CD14-positive monocyte (primary cell): ENCODE data around the gene SP110. TPM values are rescaled to one million over a fixed set of nuclear protein-coding genes. Genes with fewer than 3 reads are reported as not detected.

ENCODE experiments used
- DNase-seq, 3 donors: peaks; one replicate each; pipeline ENCODE4 v3.0.0-alpha.2; 2011 to 2022
- H2AFZ ChIP-seq: 2 replicates; pipeline ENCODE4 v1.6.0; 2012; ENCODE audit warnings: mild to moderate bottlenecking, low read depth, low read length, inconsistent platforms; ENCODE audit not compliant: insufficient read depth, poor library complexity, severe bottlenecking
- H3K27ac ChIP-seq, 2 donors: 1 replicate in 1 of 2; 2 replicates in 1 of 2; pipeline ENCODE4 v1.5.1; 2012 to 2013; ENCODE audit warnings: low read length in 2 of 2, control low read depth in 1 of 2, inconsistent platforms in 1 of 2, low read depth in 1 of 2, mild to moderate bottlenecking in 1 of 2
- H3K27me3 ChIP-seq, 2 donors: one replicate each; pipeline versions ENCODE4 v1.6.0 to v1.6.1; 2011 to 2013; ENCODE audit warnings: low read length in 2 of 2; ENCODE audit not compliant: control insufficient read depth in 2 of 2, insufficient read depth in 2 of 2
- H3K36me3 ChIP-seq, 2 donors: replicated peaks in 1 of 2; 1 replicate in 1 of 2; 2 replicates in 1 of 2; pipeline versions ENCODE4 v1.5.1 to v1.6.1; 2012 to 2013; ENCODE audit warnings: low read length in 2 of 2, control low read depth in 1 of 2, inconsistent platforms in 1 of 2, mild to moderate bottlenecking in 1 of 2; ENCODE audit not compliant: insufficient read depth in 2 of 2, control insufficient read depth in 1 of 2
- H3K4me1 ChIP-seq, 2 donors: 1 replicate in 1 of 2; 2 replicates in 1 of 2; pipeline versions ENCODE4 v1.5.1 to v1.6.1; 2012 to 2013; ENCODE audit warnings: low read length in 2 of 2, control low read depth in 1 of 2, inconsistent platforms in 1 of 2, mild to moderate bottlenecking in 1 of 2, moderate library complexity in 1 of 2; ENCODE audit not compliant: insufficient read depth in 2 of 2, control insufficient read depth in 1 of 2
- H3K4me2 ChIP-seq: replicated peaks from 2 replicates; pipeline ENCODE3; 2012; ENCODE audit warnings: low read length, moderate library complexity, mild to moderate bottlenecking; ENCODE audit not compliant: poor library complexity, severe bottlenecking; ENCODE audit errors: extremely low read depth
- H3K4me3 ChIP-seq, 3 experiments: fragments of 200-600 bp in 1 of 3; sonication (generic) in 1 of 3; replicated peaks in 1 of 3; 1 replicate in 2 of 3; 2 replicates in 1 of 3; pipeline ENCODE4 v1.5.1; 2011 to 2013; ENCODE audit warnings: low read length in 3 of 3, mild to moderate bottlenecking in 3 of 3, control low read depth in 2 of 3, low read depth in 2 of 3, inconsistent platforms in 1 of 3, moderate library complexity in 1 of 3
- H3K79me2 ChIP-seq: 2 replicates; pipeline ENCODE4 v1.6.0; 2012; ENCODE audit warnings: mild to moderate bottlenecking, control low read depth, inconsistent platforms, low read length, moderate library complexity; ENCODE audit not compliant: insufficient read depth
- H3K9ac ChIP-seq: 2 replicates; pipeline ENCODE4 v1.6.0; 2017; ENCODE audit warnings: low read length, mild to moderate bottlenecking; ENCODE audit not compliant: insufficient read depth, poor library complexity, severe bottlenecking
- H3K9me3 ChIP-seq, 2 donors: replicated peaks in 1 of 2; 1 replicate in 1 of 2; 2 replicates in 1 of 2; pipeline versions ENCODE4 v1.5.1 to v1.6.1; 2012 to 2013; ENCODE audit warnings: low read length in 2 of 2, control low read depth in 1 of 2; ENCODE audit not compliant: control insufficient read depth in 1 of 2, insufficient read depth in 1 of 2
- H4K20me1 ChIP-seq: 2 replicates; pipeline ENCODE4 v1.6.0; 2012; ENCODE audit warnings: mild to moderate bottlenecking, low read length, control low read depth, moderate library complexity; ENCODE audit not compliant: insufficient read depth
- H3K27ac Mint-ChIP-seq, 7 donors: one replicate each; pipeline ENCODE4 v1.8.0; 2020; ENCODE audit warnings: mild to moderate bottlenecking in 7 of 7, mixed read lengths in 7 of 7, moderate library complexity in 6 of 7, inconsistent platforms in 2 of 7
- H3K27me3 Mint-ChIP-seq, 3 donors: one replicate each; pipeline ENCODE4 v1.8.0; 2021 to 2022; ENCODE audit warnings: low read depth in 3 of 3, mild to moderate bottlenecking in 3 of 3, mixed read lengths in 3 of 3, moderate library complexity in 3 of 3, inconsistent platforms in 1 of 3
- H3K36me3 Mint-ChIP-seq, 2 donors: one replicate each; pipeline ENCODE4 v1.8.0; 2020; ENCODE audit warnings: mixed read lengths in 2 of 2, inconsistent platforms in 1 of 2, mild to moderate bottlenecking in 1 of 2
- H3K4me1 Mint-ChIP-seq: one replicate; pipeline ENCODE4 v1.8.0; 2020; ENCODE audit warnings: mild to moderate bottlenecking, mixed read lengths
- H3K4me3 Mint-ChIP-seq, 2 donors: one replicate each; pipeline ENCODE4 v1.8.0; 2020; ENCODE audit warnings: mild to moderate bottlenecking in 2 of 2, mixed read lengths in 2 of 2, moderate library complexity in 1 of 2
- H3K9me3 Mint-ChIP-seq, 7 donors: one replicate each; pipeline ENCODE4 v1.8.0; 2020 to 2022; ENCODE audit warnings: mixed read lengths in 7 of 7, mild to moderate bottlenecking in 6 of 7, moderate library complexity in 6 of 7, inconsistent platforms in 2 of 7
- CTCF ChIP-seq: fragments of 200-600 bp; IDR thresholded peaks from one replicate; pipeline ENCODE4 v1.8.0; 2022; ENCODE audit warnings: antibody characterized with exemption, mild to moderate bottlenecking
- WGBS: methylation state at CpG from one replicate; pipeline ENCODE4 v1.1.5; 2013; ENCODE audit warnings: missing lambda C conversion rate; ENCODE audit not compliant: insufficient coverage; 5-methylcytosine and 5-hydroxymethylcytosine counted together
- intact Hi-C, 2 donors: fragments of 100-400 bp; cut with micrococcal nuclease; formaldehyde crosslinking; loops; one replicate each; pipeline versions ENCODE4 v1.15.0 to v1.15.1; 2023
- polyA plus RNA-seq, 3 donors: library from polyadenylated mRNA; depleted of rRNA in 1 of 3; unstranded in 2 of 3; stranded (reverse) in 1 of 3; fragments of 300-500 nt in 2 of 3; fragments of >200 nt in 1 of 3; fragmentation: Illumina TruSeq in 2 of 3; gene quantifications; 1 replicate in 2 of 3; 2 replicates in 1 of 3; pipeline ENCODE4 v1.2.3, GENCODE V29; 2012 to 2021

The SP110 gene
- polyA plus RNA-seq, 3 donors, result 39.1 to 66.1 (median 65.5) TPM

DNA sequence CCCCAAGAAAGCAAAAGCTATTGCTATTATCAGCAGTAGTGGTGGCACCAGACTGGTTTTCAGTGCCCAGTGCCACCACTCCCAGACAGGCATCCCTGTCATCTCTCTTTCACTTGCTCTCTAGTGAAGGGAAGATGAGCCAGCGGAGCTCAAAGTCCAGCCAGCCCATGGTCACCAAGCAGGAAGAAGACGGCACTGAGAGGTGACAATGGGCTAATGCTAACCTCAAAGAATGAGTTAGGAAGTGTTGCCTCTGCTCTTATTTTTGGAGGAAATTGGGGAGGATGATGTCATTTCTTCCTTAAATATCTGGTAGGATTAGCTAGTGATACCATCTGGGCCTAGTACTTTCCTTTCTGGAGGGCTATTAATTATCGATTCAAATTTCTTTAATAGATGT lies 7.4 kb upstream of the SP110 start:
- H3K9me3 ChIP-seq, result no peaks in the 10 kb centered on the region
- no peak overlapping the region for H3K27ac ChIP-seq
- H3K4me1 ChIP-seq, result peaks cover 36 to 47% of the 10 kb centered on the region in 2 donors
- peaks cover 0 to 4% (median 0%) of the 10 kb centered on the region in 3 donors for H3K27me3 Mint-ChIP-seq
- H3K79me2 ChIP-seq, result no peaks in the 10 kb centered on the region
- H3K27me3 ChIP-seq, result no peaks in the 10 kb centered on the region
- H3K36me3 Mint-ChIP-seq, result peaks cover 3 to 6% of the 10 kb centered on the region in 2 donors
- H3K27ac Mint-ChIP-seq, result peak overlapping the region in 2 of 7 donors; percentile 6 to 44
- H3K36me3 ChIP-seq, result no peaks in the 10 kb centered on the region
- intact Hi-C loops, result loop anchor here in 1 of 2 donors (10.0 kb wide), 1 partner anchor 188 kb away; the partner anchor contains the start of gene SP100
- 60% methylated on average over 1 of the region's 3 CpGs for WGBS
- H3K4me2 ChIP-seq, result no peak overlapping the region
- no peak overlapping the region for H3K4me3 ChIP-seq
- H3K4me3 Mint-ChIP-seq, result peak overlapping the region in 1 of 2 donors; percentile 17
- no peak overlapping the region for H3K9ac ChIP-seq
- peaks cover 50% of the 10 kb centered on the region for H3K4me1 Mint-ChIP-seq
- no peak for DNase-seq
- no peak for TF ChIP-seq CTCF
- H4K20me1 ChIP-seq, result no peaks in the 10 kb centered on the region
- H3K9me3 Mint-ChIP-seq, result peaks cover 2 to 17% (median 9%) of the 10 kb centered on the region in 7 donors
- no peak overlapping the region for H2AFZ ChIP-seq

DNA sequence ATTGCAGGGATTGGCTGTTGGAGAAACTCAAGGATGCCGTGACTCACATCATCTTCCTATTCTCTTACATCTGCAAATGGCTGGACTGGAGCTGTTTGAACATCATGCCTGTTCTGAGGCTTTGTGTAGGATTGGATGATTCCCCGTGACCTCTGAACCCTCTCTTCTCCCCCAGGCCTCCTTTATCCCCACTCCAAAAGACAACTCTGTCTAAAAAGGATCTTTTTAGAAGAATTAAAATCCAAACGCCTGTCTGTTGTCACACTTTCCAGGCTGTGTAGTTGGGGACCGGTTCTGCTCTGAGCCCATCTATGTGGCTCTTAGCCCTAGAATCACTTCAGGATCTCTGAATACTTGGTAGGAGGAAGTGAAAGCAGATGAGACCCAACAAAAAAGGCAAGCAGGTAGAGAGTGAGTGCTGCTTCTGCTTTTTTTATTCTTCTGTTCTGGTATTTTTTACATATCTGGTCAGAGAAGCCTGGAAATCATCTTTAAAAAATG lies 6.3 kb upstream of the SP110 start:
- intact Hi-C loops, result loop anchor here in 1 of 2 donors (10.0 kb wide), 1 partner anchor 189 kb away; the partner anchor contains the start of gene SP100
- peak overlapping the region; percentile 75 to 90 for H3K4me3 Mint-ChIP-seq
- peaks cover 36 to 47% of the 10 kb centered on the region in 2 donors for H3K4me1 ChIP-seq

More for the DNA sequence above, 6.3 kb upstream of the SP110 start:
- peak overlapping the region; percentile 69 to 83 for H3K27ac ChIP-seq
- no CpG with 5 or more reads among the region's 4 CpGs for WGBS
- peaks cover 0 to 4% (median 0%) of the 10 kb centered on the region in 3 donors for H3K27me3 Mint-ChIP-seq
- H2AFZ ChIP-seq, result no peak overlapping the region
- peak overlapping the region; percentile 41 to 72 (median 56) for H3K4me3 ChIP-seq
- H3K27me3 ChIP-seq, result no peaks in the 10 kb centered on the region
- no peaks in the 10 kb centered on the region for H3K36me3 ChIP-seq
- H3K79me2 ChIP-seq, result no peaks in the 10 kb centered on the region
- no peak for TF ChIP-seq CTCF
- peaks cover 2 to 10% (median 5%) of the 10 kb centered on the region in 7 donors for H3K9me3 Mint-ChIP-seq
- no peaks in the 10 kb centered on the region for H4K20me1 ChIP-seq
- H3K27ac Mint-ChIP-seq, result peak overlapping the region; percentile 90 to 97 (median 94)
- peaks cover 2 to 5% of the 10 kb centered on the region in 2 donors for H3K36me3 Mint-ChIP-seq
- H3K9ac ChIP-seq, result peak overlapping the region; percentile 41
- peaks cover 50% of the 10 kb centered on the region for H3K4me1 Mint-ChIP-seq
- H3K9me3 ChIP-seq, result no peaks in the 10 kb centered on the region
- DNase-seq, result peak; percentile 32 to 59 (median 57)
- peak overlapping the region; percentile 74 for H3K4me2 ChIP-seq
